SK-N-MC (cell line): Measurements from ENCODE around the gene SMAD3.

Experiments
- EZH2 ChIP-seq: fragments of 200-600 bp; sonication (generic); IDR thresholded peaks from one replicate; pipeline ENCODE4 v1.6.1; 2017; ENCODE audit warnings: antibody characterized with exemption
- POLR2AphosphoS5 ChIP-seq: IDR thresholded peaks from 2 replicates; pipeline ENCODE4 v1.6.1; 2012; ENCODE audit warnings: mild to moderate bottlenecking, low read depth, low read length, borderline replicate concordance

- no peak for TF ChIP-seq EZH2
- TF ChIP-seq POLR2AphosphoS5, result no peak
These were observed 61.9 kb downstream of the SMAD3 start for GRCh38 chr15:67127331-67127664.
